Stimulated activated CD8-positive, alpha-beta memory T cell treated with anti-CD3 and anti-CD28 coated beads, Interleukin-4, amount 100 ng/mL, for 4 hours (primary cell): ENCODE results near the gene UBAP1.
"Not testable (repeated sequence)": the region's sequence is repeated elsewhere in the genome, so short reads cannot be mapped to it uniquely, and the experiment has no call there.

ENCODE experiments used
- DNase-seq, 2 donors: peaks; one replicate each; pipeline ENCODE4 v3.0.0-alpha.2; 2020; ENCODE audit warnings: low read depth in 2 of 2, low spot score in 1 of 2

The UBAP1 gene

GRCh38 chr9:34178436-34179212, at the start of gene UBAP1:
UBAP1 (plus strand) TSS chr9:34179043; CDS start chr9:34220915, 41,872 bp downstream.
- DNase-seq = peak; percentile 88 to 91

GRCh38 chr9:34131571-34131970, 47.3 kb upstream of the UBAP1 start:
- DNase-seq = no peak

GRCh38 chr9:34133436-34133949, 45.4 kb upstream of the UBAP1 start:
- no peak for DNase-seq

GRCh38 chr9:34134521-34134920, 44.3 kb upstream of the UBAP1 start:
- DNase-seq = no peak

- not testable (repeated sequence) for DNase-seq
Observed at GRCh38 chr9:34138644-34139043, 40.2 kb upstream of the UBAP1 start.

GRCh38 chr9:34139477-34140146, 39.2 kb upstream of the UBAP1 start:
- no peak for DNase-seq

- DNase-seq = no peak
Observed at GRCh38 chr9:34140853-34141252, 38.0 kb upstream of the UBAP1 start.

- no peak for DNase-seq
Observed at GRCh38 chr9:34143116-34143515, 35.7 kb upstream of the UBAP1 start.

- no peak for DNase-seq
Observed at GRCh38 chr9:34145165-34145564, 33.7 kb upstream of the UBAP1 start.

- no peak for DNase-seq
Observed at GRCh38 chr9:34151398-34151797, 27.4 kb upstream of the UBAP1 start.

GRCh38 chr9:34154057-34154456, 24.8 kb upstream of the UBAP1 start:
- no peak for DNase-seq

GRCh38 chr9:34157318-34157717, 21.5 kb upstream of the UBAP1 start:
- no peak for DNase-seq

- no peak for DNase-seq
Observed at GRCh38 chr9:34157898-34158297, 20.9 kb upstream of the UBAP1 start.

- no peak for DNase-seq
Observed at GRCh38 chr9:34158362-34158869, 20.4 kb upstream of the UBAP1 start.

GRCh38 chr9:34163434-34163833, 15.4 kb upstream of the UBAP1 start:
- no peak for DNase-seq

GRCh38 chr9:34169125-34169524, 9.7 kb upstream of the UBAP1 start:
- no peak for DNase-seq

- DNase-seq = no peak
Observed at GRCh38 chr9:34170237-34170991, 8.4 kb upstream of the UBAP1 start.

GRCh38 chr9:34171753-34172535, 6.9 kb upstream of the UBAP1 start:
- no peak for DNase-seq

- no peak for DNase-seq
Observed at GRCh38 chr9:34176089-34176488, 2.8 kb upstream of the UBAP1 start.

- DNase-seq = no peak
Observed at GRCh38 chr9:34177593-34178435, 1.0 kb upstream of the UBAP1 start.
